ENCODE data around the gene RUNDC3A.

Gene RUNDC3A

DNA sequence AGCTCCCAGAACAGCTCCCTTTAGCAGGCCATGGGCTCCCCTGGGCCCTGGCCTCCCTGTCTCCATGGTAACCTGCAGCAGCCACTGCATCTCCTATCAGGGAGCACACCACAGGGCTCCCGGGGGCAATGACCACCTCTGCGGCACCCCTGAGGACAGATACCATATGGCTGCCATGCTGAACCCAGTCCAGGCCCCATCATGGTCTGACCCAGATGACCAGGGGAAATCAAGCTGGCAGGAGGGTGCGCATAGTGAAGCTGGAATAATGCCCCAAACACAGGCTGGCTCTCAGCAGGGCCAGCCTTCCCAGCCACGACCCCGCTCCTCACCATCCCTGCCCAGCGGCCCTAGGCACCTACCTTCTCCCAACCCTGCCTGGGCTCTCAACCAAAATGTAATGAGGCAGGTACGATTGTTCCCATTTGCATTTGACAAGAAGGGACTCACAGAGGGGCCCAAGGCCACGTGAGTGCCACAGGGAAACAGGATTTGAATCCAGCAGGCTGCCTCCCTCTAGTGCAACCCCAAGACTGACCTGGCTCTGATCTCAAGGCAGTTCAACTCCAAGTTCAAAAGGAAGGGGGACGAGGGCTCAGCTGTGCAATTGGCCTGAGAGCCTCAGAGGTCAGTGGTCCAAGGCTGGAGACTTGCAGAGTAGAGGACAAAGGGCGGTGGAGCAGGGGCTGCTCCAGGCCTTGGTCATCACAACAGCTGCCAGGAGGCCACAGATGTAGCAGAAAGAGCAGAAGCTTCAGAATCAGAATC lies 2.4 kb downstream of the RUNDC3A start:
- TF ChIP-seq, protein P1, sequence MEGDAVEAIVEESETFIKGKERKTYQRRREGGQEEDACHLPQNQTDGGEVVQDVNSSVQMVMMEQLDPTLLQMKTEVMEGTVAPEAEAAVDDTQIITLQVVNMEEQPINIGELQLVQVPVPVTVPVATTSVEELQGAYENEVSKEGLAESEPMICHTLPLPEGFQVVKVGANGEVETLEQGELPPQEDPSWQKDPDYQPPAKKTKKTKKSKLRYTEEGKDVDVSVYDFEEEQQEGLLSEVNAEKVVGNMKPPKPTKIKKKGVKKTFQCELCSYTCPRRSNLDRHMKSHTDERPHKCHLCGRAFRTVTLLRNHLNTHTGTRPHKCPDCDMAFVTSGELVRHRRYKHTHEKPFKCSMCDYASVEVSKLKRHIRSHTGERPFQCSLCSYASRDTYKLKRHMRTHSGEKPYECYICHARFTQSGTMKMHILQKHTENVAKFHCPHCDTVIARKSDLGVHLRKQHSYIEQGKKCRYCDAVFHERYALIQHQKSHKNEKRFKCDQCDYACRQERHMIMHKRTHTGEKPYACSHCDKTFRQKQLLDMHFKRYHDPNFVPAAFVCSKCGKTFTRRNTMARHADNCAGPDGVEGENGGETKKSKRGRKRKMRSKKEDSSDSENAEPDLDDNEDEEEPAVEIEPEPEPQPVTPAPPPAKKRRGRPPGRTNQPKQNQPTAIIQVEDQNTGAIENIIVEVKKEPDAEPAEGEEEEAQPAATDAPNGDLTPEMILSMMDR (IDR thresholded peaks at IDR 0.05; ENCODE audit: insufficient read depth, low read length, missing control alignments) = no peak
- ChIA-PET POLR2A (no interaction called here), CTCF (interaction anchor here (0.9 kb wide), 2 partner anchors 101 to 107 kb away, joined by 3 read pairs; no protein-coding TSS in a partner anchor)
- H3K4me3 ChIP-seq (ENCODE audit: low read depth, low read length) = no peak overlapping the region
- no peak for DNase-seq (ENCODE audit: low read depth, low spot score)

DNA sequence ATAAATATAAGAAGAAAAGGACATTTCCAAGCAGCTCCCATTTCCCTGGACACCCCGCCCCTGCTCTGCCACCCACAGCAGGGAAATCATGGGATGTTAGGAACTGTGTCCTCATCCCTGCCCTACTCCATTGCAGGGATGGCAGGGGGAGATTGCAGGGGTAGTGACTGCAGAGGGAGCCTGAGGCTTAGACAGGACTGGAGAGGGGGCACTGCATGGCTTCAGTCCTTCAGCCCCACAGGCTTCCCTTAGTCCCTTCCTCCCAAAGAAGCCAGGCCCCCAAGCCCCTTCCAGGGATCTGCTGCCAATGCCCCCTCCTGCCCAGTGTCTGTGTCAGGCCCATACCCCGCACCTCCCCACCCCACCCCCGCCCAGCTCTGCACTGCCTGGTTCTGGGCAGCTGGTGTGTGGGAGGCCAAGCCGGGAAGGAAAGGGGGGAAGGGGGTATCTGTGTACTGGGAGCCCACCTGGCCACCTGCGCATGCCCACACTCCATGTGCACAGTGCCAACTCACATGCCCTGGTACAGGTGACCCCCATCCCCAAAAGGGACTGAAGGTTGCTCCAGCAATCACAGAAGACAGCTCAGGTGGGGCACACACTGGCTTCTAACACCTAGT lies 3.3 kb downstream of the RUNDC3A start:
- CTCF ChIA-PET = no interaction called here
- TF ChIP-seq, protein P1 (IDR thresholded peaks at IDR 0.05; ENCODE audit: insufficient read depth, low read length, missing control alignments) = no peak
- POLR2A ChIA-PET = no interaction called here
- no peak for DNase-seq (ENCODE audit: low read depth, low spot score)
- H3K4me3 ChIP-seq (ENCODE audit: low read depth, low read length) = no peak overlapping the region

DNA sequence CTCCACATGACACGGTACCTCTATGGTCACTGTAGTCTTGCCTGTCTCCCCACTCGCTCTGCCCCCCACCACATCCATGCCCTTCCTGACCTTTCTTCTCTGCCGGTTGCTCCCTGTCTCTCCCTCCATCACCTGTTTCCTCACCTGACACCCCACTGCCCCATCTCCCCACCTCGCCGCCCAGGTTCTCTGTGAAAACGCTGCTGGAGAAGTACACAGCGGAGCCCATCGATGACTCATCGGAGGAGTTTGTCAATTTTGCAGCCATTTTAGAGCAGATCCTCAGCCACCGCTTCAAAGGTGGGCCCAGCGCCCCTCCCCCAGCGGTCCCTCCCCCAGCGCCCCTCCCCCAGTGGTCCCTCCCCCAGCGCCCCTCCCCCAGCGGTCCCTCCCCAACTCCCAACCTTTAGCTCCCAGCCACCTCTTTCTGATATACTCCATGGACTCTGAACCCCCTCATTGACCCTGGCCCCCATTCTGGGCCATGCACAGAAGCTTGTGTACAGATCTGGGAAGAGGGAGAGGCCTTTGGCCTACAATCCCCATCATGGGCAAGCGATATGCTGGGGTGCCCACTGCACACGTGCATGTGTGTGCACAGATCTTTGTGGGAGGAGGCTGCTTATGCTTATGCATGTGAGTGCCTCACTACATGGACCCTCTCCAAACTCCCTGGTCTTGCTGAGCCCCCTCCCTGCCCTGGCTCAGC lies 4.1 kb downstream of the RUNDC3A start:
- CTCF ChIA-PET = interaction anchor here (1.3 kb wide), 1 partner anchor 19 kb away, joined by 3 read pairs; no protein-coding TSS in a partner anchor
- TF ChIP-seq, protein P1 (IDR thresholded peaks at IDR 0.05; ENCODE audit: insufficient read depth, low read length, missing control alignments) = no peak
- POLR2A ChIA-PET = no interaction called here
- DNase-seq (ENCODE audit: low read depth, low spot score) = no peak
- no peak overlapping the region for H3K4me3 ChIP-seq (ENCODE audit: low read depth, low read length)

DNA sequence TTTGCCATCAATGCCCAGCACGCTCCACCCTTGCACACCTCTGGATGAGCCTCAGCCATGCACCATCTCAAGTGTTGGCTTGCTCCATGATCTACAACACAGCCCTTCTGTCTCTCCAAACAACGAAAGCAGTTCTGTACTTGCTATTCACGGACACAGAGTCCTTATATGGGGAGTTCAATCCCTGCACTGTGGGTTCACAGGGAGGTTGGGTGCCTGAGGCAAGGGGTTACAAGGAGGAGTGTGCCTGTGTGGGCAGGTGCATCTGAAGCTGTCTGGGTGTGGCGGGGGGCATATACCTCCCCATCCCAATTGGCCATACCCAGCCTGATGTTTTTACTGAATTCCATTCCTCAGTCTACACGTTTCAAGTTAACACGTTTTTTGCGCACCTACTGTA lies 5.6 kb downstream of the RUNDC3A start:
- CTCF ChIA-PET = interaction anchor here (1.3 to 3.0 kb wide), 3 partner anchors 17 to 104 kb away, joined by 3 to 12 read pairs (median 3); no protein-coding TSS in a partner anchor
- POLR2A ChIA-PET = interaction anchor here (0.6 kb wide), 1 partner anchor 92 kb away, joined by 3 read pairs; no protein-coding TSS in a partner anchor
- TF ChIP-seq, protein P1 (IDR thresholded peaks at IDR 0.05; ENCODE audit: insufficient read depth, low read length, missing control alignments) = no peak
- no peak for DNase-seq (ENCODE audit: low read depth, low spot score)
- no peak overlapping the region for H3K4me3 ChIP-seq (ENCODE audit: low read depth, low read length)

DNA sequence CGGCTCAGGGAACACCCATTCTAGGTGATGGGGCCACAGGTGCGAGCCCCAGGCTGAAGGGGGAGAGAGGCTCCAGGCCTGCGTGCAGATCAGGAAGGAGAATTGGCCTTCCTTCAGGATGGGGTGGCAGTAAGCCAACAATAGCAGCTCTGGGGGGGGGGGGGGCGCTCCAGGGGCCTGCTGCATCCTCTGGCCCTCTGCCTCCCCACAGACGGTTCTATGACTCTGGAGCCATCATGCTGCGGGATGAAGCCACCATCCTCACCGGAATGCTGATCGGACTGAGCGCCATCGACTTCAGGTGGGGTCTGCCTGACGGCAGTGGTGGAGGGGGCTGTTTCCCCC lies 6.1 kb downstream of the RUNDC3A start:
- CTCF ChIA-PET = interaction anchor here (1.1 to 3.0 kb wide), 3 partner anchors 93 to 105 kb away, joined by 3 to 12 read pairs (median 4); no protein-coding TSS in a partner anchor
- no peak for DNase-seq (ENCODE audit: low read depth, low spot score)
- TF ChIP-seq, protein P1 (IDR thresholded peaks at IDR 0.05; ENCODE audit: insufficient read depth, low read length, missing control alignments) = no peak
- no peak overlapping the region for H3K4me3 ChIP-seq (ENCODE audit: low read depth, low read length)
- POLR2A ChIA-PET = interaction anchor here (0.6 kb wide), 1 partner anchor 92 kb away, joined by 3 read pairs; no protein-coding TSS in a partner anchor
